ENCODE data around the gene TUBD1. TPM values are rescaled to one million over a fixed set of nuclear protein-coding genes. Genes with fewer than 3 reads are reported as not detected.

TUBD1 gene
- total and polyA plus RNA-seq, 2 of the 13 experiments (the other 11 are each of a cell fraction or from before 2014, with no cell fraction given) = 18.2 to 25.9 TPM

- TF ChIP-seq HMGXB3 (CRISPR knock-in tag; IDR thresholded peaks at IDR 0.05; ENCODE audit: borderline replicate concordance) (no peak), ZNF503 (CRISPR knock-in tag; IDR thresholded peaks at IDR 0.05) (no peak), ZSCAN25 (CRISPR knock-in tag; IDR thresholded peaks at IDR 0.05) (no peak), ZNF230 (CRISPR knock-in tag; IDR thresholded peaks at IDR 0.05) (no peak), ZNF782 (CRISPR knock-in tag; IDR thresholded peaks at IDR 0.05; ENCODE audit: borderline replicate concordance) (no peak), TEF (CRISPR knock-in tag; IDR thresholded peaks at IDR 0.05) (no peak), ISX (CRISPR knock-in tag; conservative IDR thresholded peaks at IDR 0.05) (no peak), KDM6A (CRISPR knock-in tag; IDR thresholded peaks at IDR 0.05; ENCODE audit: low read depth) (no peak), BORCS8-MEF2B (CRISPR knock-in tag; IDR thresholded peaks at IDR 0.05) (no peak), HMGA1 (CRISPR knock-in tag; conservative IDR thresholded peaks at IDR 0.05) (no peak), USF2 (IDR thresholded peaks at IDR 0.05; ENCODE audit: low read depth, low read length) (no peak), USF2 (CRISPR knock-in tag; IDR thresholded peaks at IDR 0.05; ENCODE audit: borderline replicate concordance) (no peak), ZBTB7B (CRISPR knock-in tag; IDR thresholded peaks at IDR 0.05) (no peak)
- TF ChIP-seq, protein P1, sequence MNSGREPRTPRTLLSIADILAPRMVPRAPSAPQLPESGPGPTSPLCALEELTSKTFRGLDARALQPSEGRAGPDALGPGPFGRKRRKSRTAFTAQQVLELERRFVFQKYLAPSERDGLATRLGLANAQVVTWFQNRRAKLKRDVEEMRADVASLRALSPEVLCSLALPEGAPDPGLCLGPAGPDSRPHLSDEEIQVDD (CRISPR knock-in tag; IDR thresholded peaks at IDR 0.05; ENCODE audit: borderline replicate concordance) = no peak
- TF ChIP-seq, protein P2, sequence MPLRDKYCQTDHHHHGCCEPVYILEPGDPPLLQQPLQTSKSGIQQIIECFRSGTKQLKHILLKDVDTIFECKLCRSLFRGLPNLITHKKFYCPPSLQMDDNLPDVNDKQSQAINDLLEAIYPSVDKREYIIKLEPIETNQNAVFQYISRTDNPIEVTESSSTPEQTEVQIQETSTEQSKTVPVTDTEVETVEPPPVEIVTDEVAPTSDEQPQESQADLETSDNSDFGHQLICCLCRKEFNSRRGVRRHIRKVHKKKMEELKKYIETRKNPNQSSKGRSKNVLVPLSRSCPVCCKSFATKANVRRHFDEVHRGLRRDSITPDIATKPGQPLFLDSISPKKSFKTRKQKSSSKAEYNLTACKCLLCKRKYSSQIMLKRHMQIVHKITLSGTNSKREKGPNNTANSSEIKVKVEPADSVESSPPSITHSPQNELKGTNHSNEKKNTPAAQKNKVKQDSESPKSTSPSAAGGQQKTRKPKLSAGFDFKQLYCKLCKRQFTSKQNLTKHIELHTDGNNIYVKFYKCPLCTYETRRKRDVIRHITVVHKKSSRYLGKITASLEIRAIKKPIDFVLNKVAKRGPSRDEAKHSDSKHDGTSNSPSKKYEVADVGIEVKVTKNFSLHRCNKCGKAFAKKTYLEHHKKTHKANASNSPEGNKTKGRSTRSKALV (CRISPR knock-in tag; IDR thresholded peaks at IDR 0.05) = no peak
Measured at GRCh38 chr17:59839651-59840328, 53.0 kb downstream of the TUBD1 start (continued).
